HepG2 (cell line): ENCODE measurements around the gene ZMYND10. TPM values are rescaled to one million over a fixed set of nuclear protein-coding genes. Genes with fewer than 3 reads are reported as not detected.

ENCODE experiments used
- ATAC-seq: fragments of 200-7000 bp; cut with Tn5 transposase; 3 replicates; pipeline ENCODE4 v1.9.1; 2020; ENCODE audit warnings: mild to moderate bottlenecking, moderate library complexity
- BruUV-seq: library from RNA; stranded (reverse); fragments of 400-500 nt; replicated peaks from 2 replicates; lab custom pipeline; 2021; lab: Mats Ljungman, UMichigan
- CTCF ChIA-PET: fragments of 300-600 bp; formaldehyde crosslinking; extraction: SDS; loops from one replicate; lab custom pipeline; 2021; ENCODE audit warnings: low total read pairs, inconsistent platforms, low intra/inter-chr PET ratio; lab: Yijun Ruan, JAX
- POLR2A ChIA-PET: fragments of 350-600 bp; sonication (Branson Sonifier 250); formaldehyde crosslinking; loops from one replicate; lab custom pipeline; 2020; ENCODE audit warnings: antibody characterized with exemption, inconsistent platforms; lab: Yijun Ruan, JAX
- DNase-seq: peaks from one replicate; pipeline ENCODE4 v3.0.0-alpha.2; 2015; ENCODE audit warnings: low spot score
- FAIRE-seq: peaks from 3 replicates; lab custom pipeline; 2011; peaks lifted over from hg19 to GRCh38; lab: Jason Lieb, UNC
- H2AFZ ChIP-seq: one replicate; pipeline ENCODE4 v1.6.1; 2011; ENCODE audit warnings: low read length, inconsistent platforms
- H3K27ac ChIP-seq: fragments of 300-600 bp; 3 replicates; pipeline ENCODE4 v1.8.0; 2011; ENCODE audit warnings: mixed run types, mild to moderate bottlenecking, mixed read lengths, low read length, inconsistent platforms; ENCODE audit not compliant: insufficient read depth; ENCODE audit errors: extremely low read length
- H3K27me3 ChIP-seq, 2 experiments: fragments of 200-600 bp in 1 of 2; 2 replicates in 1 of 2; 3 replicates in 1 of 2; pipeline versions ENCODE4 v1.6.0 to v1.8.0; 2011; ENCODE audit warnings: low read length in 2 of 2, mild to moderate bottlenecking in 2 of 2, moderate library complexity in 2 of 2, inconsistent platforms in 1 of 2; ENCODE audit not compliant: insufficient read depth in 2 of 2, control insufficient read depth in 1 of 2
- H3K36me3 ChIP-seq, 2 experiments: fragments of 200-600 bp in 1 of 2; replicated peaks in 1 of 2; 2 replicates in 1 of 2; 3 replicates in 1 of 2; pipeline versions ENCODE4 v1.5.1 to v1.8.0; 2011; ENCODE audit warnings: low read length in 2 of 2, inconsistent platforms in 1 of 2; ENCODE audit not compliant: insufficient read depth in 2 of 2, control insufficient read depth in 1 of 2
- H3K4me1 ChIP-seq: 2 replicates; pipeline ENCODE4 v1.5.1; 2012; ENCODE audit warnings: low read length, inconsistent platforms; ENCODE audit not compliant: insufficient read depth
- H3K4me2 ChIP-seq: 2 replicates; pipeline ENCODE4 v1.6.0; 2011; ENCODE audit warnings: low read depth, low read length, inconsistent platforms
- H3K4me3 ChIP-seq, 3 experiments: fragments of 200-600 bp in 1 of 3; sonication (generic), shearing (Covaris generic) in 1 of 3; replicated peaks in 1 of 3; 2 replicates each; pipeline ENCODE4 v1.5.1; 2011 to 2016; ENCODE audit warnings: low read length in 3 of 3, inconsistent platforms in 2 of 3, low read depth in 2 of 3, mild to moderate bottlenecking in 2 of 3, control low read depth in 1 of 3, mixed read lengths in 1 of 3; ENCODE audit not compliant: insufficient read depth in 1 of 3
- H3K79me2 ChIP-seq: one replicate; pipeline ENCODE4 v1.6.1; 2011; ENCODE audit warnings: low read length, inconsistent platforms; ENCODE audit not compliant: insufficient read depth
- H3K9ac ChIP-seq: 2 replicates; pipeline ENCODE4 v1.6.0; 2011; ENCODE audit warnings: mild to moderate bottlenecking, low read depth, low read length, inconsistent platforms; ENCODE audit not compliant: insufficient read depth
- H3K9me3 ChIP-seq: 2 replicates; pipeline ENCODE4 v1.5.1; 2012; ENCODE audit warnings: mild to moderate bottlenecking, low read length
- H4K20me1 ChIP-seq: 2 replicates; pipeline ENCODE4 v1.6.0; 2011; ENCODE audit warnings: inconsistent platforms, mild to moderate bottlenecking, low read length, moderate library complexity; ENCODE audit not compliant: insufficient read depth
- ELF1 ChIP-seq: sonication (generic); formaldehyde crosslinking; IDR thresholded peaks from 2 replicates; pipeline ENCODE4 v1.4.0; 2020; ENCODE audit warnings: missing genetic modification reagents
- GABPB1 ChIP-seq: IDR thresholded peaks from 2 replicates; pipeline ENCODE4 v1.6.1; 2016; ENCODE audit warnings: mild to moderate bottlenecking, missing genetic modification reagents, moderate library complexity, missing compliant biosample characterization
- PCBP2 ChIP-seq: fragments of 200-400 bp; formaldehyde crosslinking; optimal IDR thresholded peaks from 2 replicates; pipeline ENCODE3; 2018; ENCODE audit warnings: low read length, low read depth; ENCODE audit not compliant: poor library complexity, severe bottlenecking
- THAP11 ChIP-seq: IDR thresholded peaks from 2 replicates; pipeline ENCODE4 v1.6.1; 2016; ENCODE audit warnings: missing biosample characterization, missing genetic modification reagents
- ZNF256 ChIP-seq: sonication (generic); formaldehyde crosslinking; conservative IDR thresholded peaks from 2 replicates; pipeline ENCODE4 v1.4.0; 2020; ENCODE audit warnings: missing genetic modification reagents
- ZNF713 ChIP-seq: sonication (generic); formaldehyde crosslinking; IDR thresholded peaks from 2 replicates; pipeline ENCODE4 v1.4.0; 2020; ENCODE audit warnings: mild to moderate bottlenecking, missing genetic modification reagents
- WGBS: methylation state at CpG from one replicate; pipeline ENCODE4 v1.1.6; 2017; ENCODE audit warnings: low lambda C conversion rate; 5-methylcytosine and 5-hydroxymethylcytosine counted together
- in situ Hi-C: cut with HindIII; loops from 2 replicates; pipeline ENCODE4 v1.10.0; 2017; ENCODE audit warnings: low pct_unique_long_range_greater_than_20kb; ENCODE audit not compliant: extremely low pct_ligation_motif_present
- intact Hi-C: fragments of 100-400 bp; cut with micrococcal nuclease; formaldehyde crosslinking; loops from one replicate; pipeline ENCODE4 v1.10.0; 2022; ENCODE audit not compliant: unreplicated experiment
- polyA plus RNA-seq, 8 experiments: library from polyadenylated mRNA; depleted of rRNA in 3 of 8; stranded (reverse) in 7 of 8; unstranded in 1 of 8; fragments of >200 nt; fragmentation: Illumina TruSeq in 4 of 8; extraction: Trizol in 4 of 8; gene quantifications; 2 replicates each; pipeline versions ENCODE4 v1.2.1 to v1.2.3, GENCODE V29; 2011 to 2016; ENCODE audit warnings: low read depth in 4 of 8, missing spikeins in 1 of 8, mixed read lengths in 1 of 8; ENCODE audit not compliant: insufficient read depth in 1 of 8
- total RNA-seq, 5 experiments: library from RNA; depleted of rRNA; stranded (reverse); fragments of >200 nt; fragmentation: Illumina TruSeq; extraction: Trizol; gene quantifications; 2 replicates each; pipeline ENCODE4 v1.2.3, GENCODE V29; 2016; ENCODE audit warnings: low read depth in 1 of 5
- TF ChIP-seq, protein P1 (sequence below): sonication (generic); formaldehyde crosslinking; IDR thresholded peaks from 2 replicates; pipeline ENCODE4 v1.4.0; 2020; ENCODE audit warnings: missing genetic modification reagents
- TF ChIP-seq, protein P2 (sequence below): sonication (generic); formaldehyde crosslinking; IDR thresholded peaks from 2 replicates; pipeline ENCODE4 v1.5.1; 2020; ENCODE audit warnings: mild to moderate bottlenecking, missing genetic modification reagents, moderate library complexity

Gene ZMYND10
- total and polyA plus RNA-seq, 2 of the 13 experiments (the other 11 are each of a cell fraction or from before 2014, with no cell fraction given) = 0.60 to 0.74 TPM

DNA sequence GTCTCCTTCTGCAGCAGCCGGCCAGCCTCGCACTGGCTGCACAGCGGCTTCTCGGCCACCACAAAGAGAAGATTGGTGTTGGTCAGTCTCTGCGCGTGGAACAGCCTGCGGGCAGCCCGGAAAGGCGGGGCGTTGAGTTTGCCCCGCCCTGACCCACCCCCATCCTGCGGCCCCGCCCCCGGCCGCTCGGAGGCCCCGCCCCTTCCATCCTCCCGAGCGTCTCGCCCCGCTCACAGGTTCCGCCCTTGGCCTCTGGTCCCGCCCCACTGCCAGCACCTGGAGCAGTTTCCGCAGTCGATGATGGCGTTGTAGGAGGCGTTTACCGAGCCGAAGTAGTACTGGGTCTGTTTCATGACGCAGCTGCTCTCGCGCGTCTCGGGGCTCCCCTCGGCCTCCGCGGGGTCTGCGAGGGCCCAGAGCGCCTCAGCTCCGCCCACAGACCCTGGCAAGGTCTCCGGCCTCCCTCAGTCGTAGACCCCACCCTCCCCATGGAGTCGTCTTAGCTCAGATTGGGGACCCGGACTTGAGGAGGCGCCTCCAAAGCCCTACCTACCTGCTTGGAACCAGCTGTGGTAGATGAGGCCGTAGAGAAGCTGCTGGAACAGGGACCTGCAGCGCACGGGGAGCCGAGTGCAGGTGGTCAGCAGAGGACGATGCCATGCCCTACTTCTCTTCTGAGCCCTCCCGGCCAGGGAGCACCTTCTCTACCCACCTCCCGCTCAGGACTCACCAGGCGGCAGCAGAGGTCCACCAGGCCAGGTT, 19.7 kb upstream of the ZMYND10 start:
- TF ChIP-seq, protein P1, sequence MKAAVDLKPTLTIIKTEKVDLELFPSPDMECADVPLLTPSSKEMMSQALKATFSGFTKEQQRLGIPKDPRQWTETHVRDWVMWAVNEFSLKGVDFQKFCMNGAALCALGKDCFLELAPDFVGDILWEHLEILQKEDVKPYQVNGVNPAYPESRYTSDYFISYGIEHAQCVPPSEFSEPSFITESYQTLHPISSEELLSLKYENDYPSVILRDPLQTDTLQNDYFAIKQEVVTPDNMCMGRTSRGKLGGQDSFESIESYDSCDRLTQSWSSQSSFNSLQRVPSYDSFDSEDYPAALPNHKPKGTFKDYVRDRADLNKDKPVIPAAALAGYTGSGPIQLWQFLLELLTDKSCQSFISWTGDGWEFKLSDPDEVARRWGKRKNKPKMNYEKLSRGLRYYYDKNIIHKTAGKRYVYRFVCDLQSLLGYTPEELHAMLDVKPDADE (CRISPR knock-in tag) = no peak
- TF ChIP-seq ZNF256 (CRISPR knock-in tag) = no peak
- 0 out of 2 replicates have a peak, but pooled peaks have one; percentile 16 for TF ChIP-seq GABPB1 (CRISPR knock-in tag)
- TF ChIP-seq, protein P2, sequence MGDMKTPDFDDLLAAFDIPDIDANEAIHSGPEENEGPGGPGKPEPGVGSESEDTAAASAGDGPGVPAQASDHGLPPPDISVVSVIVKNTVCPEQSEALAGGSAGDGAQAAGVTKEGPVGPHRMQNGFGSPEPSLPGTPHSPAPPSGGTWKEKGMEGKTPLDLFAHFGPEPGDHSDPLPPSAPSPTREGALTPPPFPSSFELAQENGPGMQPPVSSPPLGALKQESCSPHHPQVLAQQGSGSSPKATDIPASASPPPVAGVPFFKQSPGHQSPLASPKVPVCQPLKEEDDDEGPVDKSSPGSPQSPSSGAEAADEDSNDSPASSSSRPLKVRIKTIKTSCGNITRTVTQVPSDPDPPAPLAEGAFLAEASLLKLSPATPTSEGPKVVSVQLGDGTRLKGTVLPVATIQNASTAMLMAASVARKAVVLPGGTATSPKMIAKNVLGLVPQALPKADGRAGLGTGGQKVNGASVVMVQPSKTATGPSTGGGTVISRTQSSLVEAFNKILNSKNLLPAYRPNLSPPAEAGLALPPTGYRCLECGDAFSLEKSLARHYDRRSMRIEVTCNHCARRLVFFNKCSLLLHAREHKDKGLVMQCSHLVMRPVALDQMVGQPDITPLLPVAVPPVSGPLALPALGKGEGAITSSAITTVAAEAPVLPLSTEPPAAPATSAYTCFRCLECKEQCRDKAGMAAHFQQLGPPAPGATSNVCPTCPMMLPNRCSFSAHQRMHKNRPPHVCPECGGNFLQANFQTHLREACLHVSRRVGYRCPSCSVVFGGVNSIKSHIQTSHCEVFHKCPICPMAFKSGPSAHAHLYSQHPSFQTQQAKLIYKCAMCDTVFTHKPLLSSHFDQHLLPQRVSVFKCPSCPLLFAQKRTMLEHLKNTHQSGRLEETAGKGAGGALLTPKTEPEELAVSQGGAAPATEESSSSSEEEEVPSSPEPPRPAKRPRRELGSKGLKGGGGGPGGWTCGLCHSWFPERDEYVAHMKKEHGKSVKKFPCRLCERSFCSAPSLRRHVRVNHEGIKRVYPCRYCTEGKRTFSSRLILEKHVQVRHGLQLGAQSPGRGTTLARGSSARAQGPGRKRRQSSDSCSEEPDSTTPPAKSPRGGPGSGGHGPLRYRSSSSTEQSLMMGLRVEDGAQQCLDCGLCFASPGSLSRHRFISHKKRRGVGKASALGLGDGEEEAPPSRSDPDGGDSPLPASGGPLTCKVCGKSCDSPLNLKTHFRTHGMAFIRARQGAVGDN (CRISPR knock-in tag) = peak; percentile 11; the same call in 1 of the 2 replicates
- TF ChIP-seq ELF1 (CRISPR knock-in tag) = no peak
- no peak for TF ChIP-seq ZNF713 (CRISPR knock-in tag)
- 0 out of 2 replicates have a peak, but pooled peaks have one; percentile 19 for TF ChIP-seq THAP11 (CRISPR knock-in tag)
- TF ChIP-seq PCBP2 = no peak
- TF ChIP-seq, all 625 proteins: peak for 3
- FAIRE-seq (no peak), ATAC-seq (peak; percentile 24), DNase-seq (no peak)
- BruUV-seq = no TSS peak
- H3K27ac ChIP-seq = no peak overlapping the region
- in situ Hi-C loops (no loop called here), intact Hi-C loops (no loop called here)
- no peaks in the 10 kb centered on the region for H4K20me1 ChIP-seq
- no peaks in the 10 kb centered on the region for H3K79me2 ChIP-seq
- 72% methylated on average over 26 of the region's 53 CpGs for WGBS
- H3K9ac ChIP-seq = no peak overlapping the region
- no peaks in the 10 kb centered on the region for H3K4me1 ChIP-seq
- no peaks in the 10 kb centered on the region for H3K9me3 ChIP-seq
- H3K36me3 ChIP-seq = no peaks in the 10 kb centered on the region
- H3K4me2 ChIP-seq = peak overlapping the region; percentile 47
- H3K27me3 ChIP-seq = peaks cover 15 to 62% of the 10 kb centered on the region in 2 experiments; a peak in 4 of 5 replicates
- H2AFZ ChIP-seq = no peak overlapping the region
- POLR2A ChIA-PET = interaction anchor here (0.6 kb wide), 1 partner anchor 1340 kb away, joined by 3 read pairs; no protein-coding TSS in a partner anchor
- peak overlapping the region in 2 of 3 experiments; percentile 29 to 35; a peak in 2 of 6 replicates for H3K4me3 ChIP-seq
- CTCF ChIA-PET = no interaction called here
